ENCODE measurements around the gene FNTB.

Gene FNTB

GRCh38 chr14:64970776-64971477 lies 15.8 kb upstream of the FNTB start:
- FAIRE-seq, result no peak
- TF ChIP-seq POLR2A (IDR thresholded peaks at IDR 0.05; ENCODE audit: low read depth, low read length) (no peak), TAF1 (IDR thresholded peaks at IDR 0.05; ENCODE audit: borderline replicate concordance, low read depth, low read length) (no peak), POLR2AphosphoS5 (IDR thresholded peaks at IDR 0.05; ENCODE audit: low read depth, low read length) (no peak)
- no peak for DNase-seq (ENCODE audit: insufficient read length)

DNA sequence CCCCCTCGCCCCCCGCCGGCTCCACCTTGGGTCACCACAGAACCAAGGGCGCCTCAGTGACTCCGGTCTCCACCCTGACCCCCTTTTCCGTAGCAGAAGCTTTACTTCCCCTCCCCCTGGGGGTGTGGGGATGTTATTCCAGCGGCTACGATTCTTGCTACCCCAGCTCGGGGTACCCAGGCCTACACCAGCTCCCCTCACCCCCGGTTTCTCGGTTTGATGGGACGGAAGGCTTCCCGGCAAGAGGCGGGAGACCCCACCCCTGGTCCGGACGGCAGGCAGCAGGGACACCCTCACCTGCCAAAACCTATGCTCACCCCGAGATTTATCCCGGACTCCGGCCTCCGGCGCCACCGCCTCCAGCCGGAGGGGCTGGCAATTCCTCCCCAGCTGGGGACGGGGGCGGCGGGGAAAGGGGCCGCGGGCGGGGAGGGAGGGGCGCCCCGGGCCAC lies 15.2 kb upstream of the FNTB start:
- no peak for DNase-seq (ENCODE audit: insufficient read length)
- FAIRE-seq, result no peak
- TF ChIP-seq TAF1 (IDR thresholded peaks at IDR 0.05; ENCODE audit: borderline replicate concordance, low read depth, low read length), result no peak
- no peak for TF ChIP-seq POLR2A (IDR thresholded peaks at IDR 0.05; ENCODE audit: low read depth, low read length)
- no peak for TF ChIP-seq POLR2AphosphoS5 (IDR thresholded peaks at IDR 0.05; ENCODE audit: low read depth, low read length)

- no peak for TF ChIP-seq POLR2A (IDR thresholded peaks at IDR 0.05; ENCODE audit: low read depth, low read length)
- no peak for TF ChIP-seq POLR2AphosphoS5 (IDR thresholded peaks at IDR 0.05; ENCODE audit: low read depth, low read length)
- TF ChIP-seq TAF1 (IDR thresholded peaks at IDR 0.05; ENCODE audit: borderline replicate concordance, low read depth, low read length), result no peak
- DNase-seq (ENCODE audit: insufficient read length) (peak; percentile 49), FAIRE-seq (peak; percentile 53)
These were observed 14.5 kb upstream of the FNTB start, which contains the start of gene RAB15 for GRCh38 chr14:64971943-64972791. Gene RAB15 (minus strand): TSS chr14:64972336. CDS start chr14:64972076, 260 bp downstream.

GRCh38 chr14:64973026-64973442 lies 13.7 kb upstream of the FNTB start:
- TF ChIP-seq POLR2A (IDR thresholded peaks at IDR 0.05; ENCODE audit: low read depth, low read length), result no peak
- no peak for TF ChIP-seq POLR2AphosphoS5 (IDR thresholded peaks at IDR 0.05; ENCODE audit: low read depth, low read length)
- no peak for TF ChIP-seq TAF1 (IDR thresholded peaks at IDR 0.05; ENCODE audit: borderline replicate concordance, low read depth, low read length)
- FAIRE-seq (peak; percentile 21), DNase-seq (ENCODE audit: insufficient read length) (no peak)

- FAIRE-seq (no peak), DNase-seq (ENCODE audit: insufficient read length) (no peak)
- TF ChIP-seq TAF1 (IDR thresholded peaks at IDR 0.05; ENCODE audit: borderline replicate concordance, low read depth, low read length), result no peak
- TF ChIP-seq POLR2AphosphoS5 (IDR thresholded peaks at IDR 0.05; ENCODE audit: low read depth, low read length), result no peak
- no peak for TF ChIP-seq POLR2A (IDR thresholded peaks at IDR 0.05; ENCODE audit: low read depth, low read length)
These were observed 12.9 kb upstream of the FNTB start for GRCh38 chr14:64973826-64974225.

DNA sequence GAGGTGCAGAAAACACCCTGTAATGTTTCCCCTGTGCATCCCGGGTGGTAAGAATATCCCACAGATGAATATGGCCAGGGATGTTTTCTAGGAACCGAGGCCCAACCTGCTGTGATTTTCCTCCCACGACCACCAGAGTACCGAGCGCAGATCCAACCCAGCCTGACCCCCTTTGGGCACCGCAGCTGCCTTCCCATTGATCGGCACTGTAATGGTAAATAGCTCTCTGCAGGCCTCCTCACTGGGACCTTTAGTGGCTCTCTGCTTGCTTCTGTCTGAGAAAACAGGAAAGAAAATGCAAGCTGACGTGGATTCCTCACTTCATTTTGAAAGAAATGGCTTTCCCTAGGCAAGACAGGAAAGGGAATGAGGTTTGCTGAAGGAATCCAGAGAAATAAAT lies 12.1 kb upstream of the FNTB start:
- DNase-seq (ENCODE audit: insufficient read length) (no peak), FAIRE-seq (no peak)
- TF ChIP-seq POLR2AphosphoS5 (IDR thresholded peaks at IDR 0.05; ENCODE audit: low read depth, low read length) (no peak), TAF1 (IDR thresholded peaks at IDR 0.05; ENCODE audit: borderline replicate concordance, low read depth, low read length) (no peak), POLR2A (IDR thresholded peaks at IDR 0.05; ENCODE audit: low read depth, low read length) (no peak)

DNA sequence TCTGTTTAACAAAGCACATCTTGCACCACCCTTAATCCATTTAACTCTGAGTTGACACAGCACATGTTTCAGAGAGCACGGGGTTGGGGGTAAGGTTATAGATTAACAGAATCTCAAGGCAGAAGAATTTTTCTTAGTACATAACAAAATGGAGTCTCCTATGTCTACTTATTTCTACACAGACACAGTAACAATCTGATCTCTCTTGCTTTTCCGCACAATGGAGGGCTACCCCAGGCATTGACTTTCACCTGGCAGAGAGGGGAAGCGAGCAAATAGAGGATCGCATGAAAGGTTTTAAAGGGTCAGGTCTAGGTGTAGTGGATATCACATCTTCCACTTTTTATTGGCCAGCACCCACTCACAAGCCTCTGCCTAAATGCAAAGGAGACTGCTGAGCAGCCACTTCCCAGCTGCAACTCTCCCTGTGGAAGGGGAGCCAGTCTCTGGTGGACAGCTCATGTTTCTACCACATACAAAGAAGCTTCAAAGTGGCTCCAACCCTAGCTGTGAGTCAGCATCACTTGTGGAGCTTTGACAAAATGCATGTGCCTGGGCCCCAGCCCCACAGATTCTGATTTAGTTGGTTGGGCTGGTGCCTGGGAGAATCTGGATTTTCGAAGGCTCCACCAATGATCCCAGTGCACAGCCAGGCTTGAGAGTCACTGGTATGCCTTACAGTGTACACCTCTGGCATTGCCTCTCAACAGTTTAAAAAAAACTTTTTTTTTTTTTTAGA lies 7.2 kb upstream of the FNTB start:
- FAIRE-seq (no peak), DNase-seq (ENCODE audit: insufficient read length) (no peak)
- TF ChIP-seq POLR2AphosphoS5 (IDR thresholded peaks at IDR 0.05; ENCODE audit: low read depth, low read length) (no peak), POLR2A (IDR thresholded peaks at IDR 0.05; ENCODE audit: low read depth, low read length) (no peak), TAF1 (IDR thresholded peaks at IDR 0.05; ENCODE audit: borderline replicate concordance, low read depth, low read length) (no peak)

DNA sequence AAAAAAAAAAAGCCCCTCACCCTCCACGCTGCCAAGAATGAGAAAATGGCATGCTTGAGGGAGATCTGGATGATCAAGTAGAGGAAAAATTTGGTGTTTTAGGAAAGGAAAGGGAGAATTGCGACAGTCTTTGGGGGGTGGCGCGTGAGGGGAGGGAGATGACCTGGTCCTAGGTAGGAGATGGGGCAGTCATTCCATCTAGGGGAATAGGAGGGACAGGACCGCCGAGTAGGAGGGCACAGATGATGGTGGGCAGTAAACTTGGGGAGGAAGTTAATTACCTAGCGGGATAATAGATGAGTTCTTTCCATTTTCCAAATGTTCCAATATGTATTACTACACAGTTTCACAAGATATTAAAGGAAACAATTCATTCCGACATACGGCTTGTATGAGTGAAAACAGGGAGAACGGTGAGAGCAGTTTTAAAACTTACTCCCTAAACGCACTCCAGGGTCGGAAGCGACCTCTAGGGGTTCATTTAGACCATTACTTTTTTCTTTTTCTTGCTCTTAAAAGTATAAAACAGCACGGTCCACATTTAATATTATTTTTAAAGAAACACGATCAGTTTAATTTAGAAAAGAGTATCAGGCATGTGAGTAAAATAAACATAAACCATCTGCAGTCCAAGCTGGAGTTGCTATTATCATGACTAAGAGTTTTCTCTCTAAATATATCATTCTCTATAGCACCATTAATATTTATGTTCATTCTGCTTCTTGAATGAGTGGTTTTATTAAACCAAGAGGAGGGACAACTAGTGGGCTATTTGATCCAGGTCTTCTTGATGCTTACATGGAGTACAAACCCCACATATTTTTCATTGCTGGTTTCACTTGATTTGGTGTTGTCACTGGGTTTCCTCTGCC lies 3.0 kb upstream of the FNTB start:
- no peak for DNase-seq (ENCODE audit: insufficient read length)
- TF ChIP-seq POLR2A (IDR thresholded peaks at IDR 0.05; ENCODE audit: low read depth, low read length) (no peak), POLR2AphosphoS5 (IDR thresholded peaks at IDR 0.05; ENCODE audit: low read depth, low read length) (no peak), TAF1 (IDR thresholded peaks at IDR 0.05; ENCODE audit: borderline replicate concordance, low read depth, low read length) (no peak)
- peak; percentile 64 for FAIRE-seq

- no peak for DNase-seq (ENCODE audit: insufficient read length)
- peak; percentile 14 for FAIRE-seq
- TF ChIP-seq TAF1 (IDR thresholded peaks at IDR 0.05; ENCODE audit: borderline replicate concordance, low read depth, low read length) (no peak), POLR2A (IDR thresholded peaks at IDR 0.05; ENCODE audit: low read depth, low read length) (no peak)
These were observed 708 bp downstream of the FNTB start for GRCh38 chr14:64987438-64987767.

DNA sequence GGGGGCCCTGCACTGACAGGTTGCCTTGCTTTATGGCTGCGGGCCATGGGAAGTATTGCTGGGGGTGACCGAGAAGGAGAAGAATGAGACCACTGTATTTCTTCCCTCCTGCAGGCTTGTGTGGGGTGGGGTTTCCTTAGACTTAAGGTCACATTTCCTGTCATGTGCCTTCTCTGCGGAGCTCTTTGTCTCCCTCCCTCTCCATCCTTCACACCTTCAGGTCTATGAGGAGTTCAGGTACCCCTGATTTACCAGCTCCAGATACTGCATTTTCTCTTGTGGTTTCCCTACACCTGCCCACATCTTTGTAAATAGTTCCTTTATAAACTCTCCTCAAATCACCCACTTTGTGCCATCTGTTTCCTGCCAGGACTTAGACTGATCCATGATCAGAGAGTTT lies 3.6 kb downstream of the FNTB start:
- no peak for DNase-seq (ENCODE audit: insufficient read length)
- FAIRE-seq, result no peak
- TF ChIP-seq TAF1 (IDR thresholded peaks at IDR 0.05; ENCODE audit: borderline replicate concordance, low read depth, low read length) (no peak), POLR2A (IDR thresholded peaks at IDR 0.05; ENCODE audit: low read depth, low read length) (no peak), POLR2AphosphoS5 (IDR thresholded peaks at IDR 0.05; ENCODE audit: low read depth, low read length) (no peak)
